Right lobe of liver (tissue), 4 donors: ENCODE results near the gene CFAP161.

Experiments used
- CTCF ChIP-seq, 4 donors: fragments of 200-600 bp in 3 of 4; fragments of 450-650 bp in 1 of 4; IDR thresholded peaks; one replicate each; pipeline versions ENCODE4 v1.5.1 to v1.8.0; 2016 to 2022; ENCODE audit warnings: antibody characterized with exemption in 4 of 4, mild to moderate bottlenecking in 2 of 4
- POLR2A ChIP-seq: fragments of 450-650 bp; IDR thresholded peaks from one replicate; pipeline ENCODE4 v1.6.1; 2017; ENCODE audit warnings: antibody characterized with exemption, mild to moderate bottlenecking
- donor health status: DM: no; HTN: no; CAD: no.
- donor health status: DM: no; HTN: no; CAD: no.
- donor health status: DM: no; HTN: yes; CAD: no.

- TF ChIP-seq POLR2A (no peak), CTCF (IDR thresholded peaks at IDR 0.05) (no peak)
Measured at GRCh38 chr15:81107889-81108288, 26.2 kb upstream of the CFAP161 start.
